NOMO-1 (cell line): ENCODE results near the gene ZMYND8.
"Not testable (repeated sequence)": the region's sequence is repeated elsewhere in the genome, so short reads cannot be mapped to it uniquely, and the experiment has no call there.

Experiments used
- DNase-seq, 2 experiments: peaks; one replicate each; lab custom pipeline; 2025; ENCODE audit not compliant: unreplicated experiment in 2 of 2; lab: John Stamatoyannopoulos, UW

Gene ZMYND8

DNA sequence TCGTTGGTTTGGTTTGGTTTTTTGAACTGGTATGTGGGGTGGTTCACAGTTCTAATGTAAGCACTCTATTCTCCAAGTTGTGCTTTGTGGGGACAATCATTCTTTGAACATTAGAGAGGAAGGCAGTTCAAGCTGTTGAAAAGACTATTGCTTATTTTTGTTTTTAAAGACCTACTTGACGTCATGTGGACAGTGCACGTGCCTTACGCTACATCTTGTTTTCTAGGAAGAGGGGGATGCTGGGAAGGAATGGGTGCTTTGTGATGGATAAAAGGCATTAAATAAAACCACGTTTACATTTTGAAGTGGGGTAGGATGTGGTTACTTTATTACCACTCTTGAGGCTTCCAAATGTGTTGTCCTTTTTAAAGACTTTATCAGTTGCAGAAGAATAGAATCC lies 168.0 kb downstream of the ZMYND8 start:
- DNase-seq = no peak

DNA sequence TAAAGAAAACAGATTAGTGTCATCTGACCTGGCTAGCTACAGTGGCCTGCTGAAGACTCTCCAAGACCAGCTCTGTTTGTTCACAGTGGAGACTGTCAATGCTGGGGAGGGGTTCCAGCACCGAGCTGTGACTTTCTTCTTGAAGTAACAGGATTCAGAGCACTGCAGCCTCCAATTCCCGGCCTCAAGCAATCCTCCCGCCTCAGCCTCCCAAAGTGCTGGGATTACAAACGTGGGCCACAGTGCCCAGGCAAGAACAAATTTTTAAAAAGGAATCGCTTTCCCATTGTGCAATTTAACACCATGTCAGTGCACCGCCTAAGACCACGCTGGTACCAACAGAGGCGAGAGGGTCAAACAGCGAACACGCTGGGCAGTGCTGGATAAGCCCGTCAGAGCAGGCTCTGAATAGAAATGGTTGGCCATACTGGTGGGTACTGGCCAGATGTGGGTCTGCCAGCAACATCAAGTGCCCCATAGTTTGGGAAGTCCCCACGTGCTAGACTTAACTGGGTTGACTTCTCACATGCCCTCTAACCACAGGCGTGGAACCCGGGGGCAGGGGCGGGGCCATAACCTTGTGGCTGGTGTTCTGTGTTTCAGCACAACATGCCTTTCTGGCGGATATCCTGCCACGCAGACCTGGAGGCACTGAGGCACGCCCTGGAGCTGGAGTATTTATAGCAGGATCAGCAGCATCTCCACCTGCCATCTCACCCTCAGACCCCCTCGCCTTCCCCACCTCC lies 168.9 kb downstream of the ZMYND8 start:
- no peak for DNase-seq

DNA sequence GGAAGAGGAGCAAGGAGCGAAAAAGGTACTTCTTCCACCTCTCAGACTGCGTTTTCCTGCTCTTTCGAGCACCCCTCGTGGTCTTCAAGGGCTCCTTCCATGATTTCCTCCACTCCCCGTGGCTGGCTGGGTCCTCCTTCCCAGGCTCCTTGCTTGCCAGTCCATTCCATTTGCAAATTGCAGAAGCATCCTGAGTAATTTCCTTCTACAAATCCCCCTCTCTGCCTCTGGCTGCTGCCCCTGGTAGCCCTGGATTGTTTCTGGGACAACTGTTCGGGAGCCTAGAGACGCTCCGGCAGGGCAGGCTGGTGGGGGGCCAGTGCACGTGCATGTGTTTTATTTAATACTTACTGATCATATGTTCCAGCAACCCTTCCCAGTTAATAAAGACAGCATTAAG lies 173.1 kb downstream of the ZMYND8 start:
- no peak for DNase-seq

DNA sequence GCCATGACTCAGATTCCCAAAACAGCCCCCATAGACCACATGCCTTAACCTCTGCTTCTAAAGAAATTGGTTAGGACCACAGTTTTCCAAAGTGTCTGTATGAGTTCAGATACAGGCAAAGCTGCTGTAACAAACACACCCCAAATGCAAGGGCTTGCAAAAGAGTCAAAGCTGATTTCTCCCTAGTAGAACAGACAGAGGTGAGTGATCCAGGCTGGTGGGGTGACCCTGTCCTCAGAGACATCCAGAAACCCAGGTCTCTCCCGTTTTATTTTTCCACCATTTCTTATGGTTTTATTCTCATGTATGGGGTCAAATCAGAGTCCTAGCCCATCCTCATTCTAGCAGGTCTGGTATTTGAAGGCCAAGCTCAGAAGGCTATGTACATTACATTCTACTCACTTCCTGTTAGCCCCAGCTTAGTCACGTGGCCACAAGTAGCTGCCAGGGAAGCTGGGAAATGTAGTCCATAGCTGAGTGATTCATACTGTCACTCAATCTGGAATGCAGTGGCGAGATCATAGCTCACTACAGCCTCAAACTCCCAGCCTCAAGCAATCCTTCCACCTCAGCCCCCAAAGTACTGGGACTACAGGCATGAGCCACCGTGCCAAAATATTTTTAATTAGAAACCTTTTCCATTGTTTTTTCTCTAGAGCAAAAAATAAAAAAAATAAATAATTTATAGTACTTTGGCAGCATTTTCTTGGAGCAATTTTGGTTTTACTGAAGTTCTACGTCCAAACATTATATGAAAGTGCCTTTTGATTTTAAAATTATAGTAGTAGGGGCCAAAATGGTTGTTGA lies 175.2 kb downstream of the ZMYND8 start:
- peak; percentile 30 to 47 for DNase-seq

DNA sequence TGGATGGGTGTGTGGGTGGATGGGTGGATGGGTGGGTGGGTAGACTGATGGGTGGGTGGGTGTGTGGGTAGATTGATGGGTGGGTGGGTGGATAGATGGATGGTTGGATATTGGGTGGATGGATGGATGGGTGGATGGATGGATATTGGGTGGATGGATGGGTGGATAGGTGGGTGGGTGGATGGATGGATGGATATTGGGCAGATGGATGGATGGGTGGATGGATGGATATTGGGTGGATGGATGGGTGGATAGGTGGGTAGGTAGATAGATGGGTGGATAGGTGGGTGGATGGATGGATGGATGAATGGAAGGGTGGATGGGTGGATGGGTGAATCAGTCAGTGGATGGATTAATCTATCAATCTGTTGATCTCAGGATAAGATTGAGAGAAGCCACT lies 177.2 kb downstream of the ZMYND8 start:
- DNase-seq = no peak

GRCh38 chr20:47178851-47179250 lies 177.6 kb downstream of the ZMYND8 start:
- DNase-seq = no peak

- no peak for DNase-seq
Observed at GRCh38 chr20:47178277-47178676, 178.2 kb downstream of the ZMYND8 start.

- DNase-seq = not testable (repeated sequence)
Observed at GRCh38 chr20:47176217-47176616, 180.3 kb downstream of the ZMYND8 start.

DNA sequence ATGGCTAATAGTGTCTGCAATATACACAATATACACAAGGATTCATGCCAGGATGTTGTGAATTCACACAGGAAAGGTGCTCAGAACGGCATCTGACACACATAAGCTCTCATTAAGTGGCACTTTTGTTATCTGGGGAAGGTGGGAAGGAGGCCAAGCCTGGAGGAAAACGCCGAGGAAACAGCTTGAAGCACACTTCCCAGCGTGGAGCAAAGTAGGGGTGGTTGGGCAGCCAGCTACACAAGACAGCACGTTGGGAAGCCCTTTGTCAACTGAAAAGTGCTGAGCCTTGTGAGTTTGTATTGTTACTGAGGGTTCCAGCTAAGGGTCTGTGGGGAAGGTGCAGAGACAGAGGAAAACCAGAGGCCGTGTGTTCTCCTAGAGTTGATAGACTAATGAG lies 181.0 kb downstream of the ZMYND8 start:
- no peak for DNase-seq

DNA sequence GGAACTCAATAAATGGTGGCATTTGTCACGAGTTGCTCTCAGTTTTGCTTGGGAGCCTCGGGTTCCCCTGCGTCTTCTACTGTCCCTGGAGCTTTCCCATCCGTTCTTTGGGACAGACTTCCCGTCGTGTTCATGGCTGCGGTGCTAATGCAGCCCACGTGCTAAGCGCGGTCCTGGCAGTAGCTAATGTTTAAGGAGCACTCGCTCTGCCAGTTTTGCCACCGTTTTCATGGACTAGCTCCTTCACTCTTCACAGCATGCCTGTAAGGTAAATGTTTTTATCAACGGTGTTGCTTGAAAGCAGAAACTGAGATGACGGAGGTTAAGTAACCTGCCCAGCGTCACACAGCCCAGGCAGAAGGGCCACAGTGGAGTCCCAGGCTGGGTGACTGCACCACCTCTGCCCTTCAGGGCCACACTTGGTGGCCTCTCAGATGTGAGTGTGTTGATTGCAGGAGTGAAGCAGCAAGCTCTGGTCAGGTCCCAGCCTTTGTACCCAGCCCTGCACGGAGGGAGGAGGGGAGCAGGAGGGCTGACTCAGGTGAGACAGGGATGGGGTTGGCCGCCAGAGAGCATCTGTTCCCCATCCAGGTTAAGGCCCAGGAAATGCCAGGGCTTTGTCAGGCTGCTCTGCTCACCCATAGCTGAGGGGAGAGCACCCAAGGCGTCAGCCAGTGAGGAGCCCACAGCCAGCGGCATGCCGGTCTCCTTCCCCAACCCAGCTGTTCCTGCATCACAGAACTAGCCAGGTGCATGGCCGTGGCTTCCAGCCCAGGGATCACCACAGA lies 181.8 kb downstream of the ZMYND8 start:
- DNase-seq = no peak

GRCh38 chr20:47173596-47174216 lies 182.8 kb downstream of the ZMYND8 start:
- no peak for DNase-seq

GRCh38 chr20:47172579-47172978 lies 183.9 kb downstream of the ZMYND8 start:
- DNase-seq = no peak

- no peak for DNase-seq
Observed at GRCh38 chr20:47167846-47168245, 188.7 kb downstream of the ZMYND8 start.

GRCh38 chr20:47165376-47165865 lies 191.1 kb downstream of the ZMYND8 start:
- no peak for DNase-seq

DNA sequence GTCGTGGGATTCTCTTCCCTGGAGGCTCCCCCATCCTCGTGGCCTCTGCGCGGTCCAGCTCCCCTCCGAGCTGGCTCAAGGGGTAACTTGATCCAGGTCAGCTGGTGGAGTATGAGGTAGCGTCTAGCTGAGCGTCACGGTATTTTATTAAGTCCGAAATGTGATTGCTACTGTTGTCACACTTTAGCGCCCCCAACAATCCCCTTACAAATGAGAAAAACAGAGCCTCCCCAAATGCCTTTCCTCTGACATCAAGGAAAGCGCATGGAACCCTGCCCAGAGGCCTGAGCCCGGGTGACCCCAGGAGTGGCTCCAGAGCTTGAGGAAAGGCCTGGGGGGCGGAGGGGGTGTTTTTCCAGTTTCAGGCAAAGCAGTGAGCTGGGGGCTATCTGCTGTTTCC lies 192.4 kb downstream of the ZMYND8 start:
- no peak for DNase-seq

DNA sequence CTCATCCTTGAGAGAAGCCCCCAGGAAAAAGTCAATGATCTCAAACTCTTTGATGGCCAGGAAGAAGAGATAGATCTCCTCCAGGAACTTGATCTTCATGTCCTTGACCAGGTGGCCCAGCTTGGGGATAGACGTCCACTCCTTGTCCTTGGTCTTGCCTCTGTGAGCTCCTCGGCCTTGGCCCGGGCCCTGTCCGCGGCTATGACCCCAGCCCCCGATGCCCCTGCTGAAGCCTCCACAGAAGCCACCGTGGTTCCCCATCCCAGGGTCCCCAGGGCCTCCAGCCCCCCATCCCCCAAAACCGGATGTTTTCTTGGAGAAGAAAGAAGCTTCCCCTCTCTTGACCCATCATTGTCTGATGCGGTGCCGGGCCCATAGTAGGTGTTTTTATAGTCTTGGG lies 195.1 kb downstream of the ZMYND8 start:
- DNase-seq = no peak

- DNase-seq = no peak
Observed at GRCh38 chr20:47160992-47161391, 195.5 kb downstream of the ZMYND8 start.

DNA sequence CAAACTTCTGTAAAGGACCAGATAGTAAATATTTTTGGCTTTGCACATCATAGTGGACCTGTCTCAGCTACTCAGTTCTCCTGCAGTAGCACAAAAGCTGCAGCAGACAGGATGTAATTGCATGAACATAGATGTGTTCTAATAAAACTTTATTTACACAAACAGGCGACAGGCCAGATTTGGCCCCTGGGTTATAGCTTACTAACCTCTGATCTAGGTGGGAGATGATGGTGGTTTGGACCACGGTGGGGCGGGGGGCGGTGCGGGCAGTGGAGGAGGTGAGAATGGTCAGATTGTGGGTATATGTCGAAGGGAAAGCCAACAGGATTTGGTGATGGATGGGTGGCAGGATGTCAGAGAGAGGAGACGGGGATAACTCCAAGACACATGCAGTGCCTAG lies 196.3 kb downstream of the ZMYND8 start:
- no peak for DNase-seq
